Caco-2 (cell line): Measurements from ENCODE around the gene KRTAP9-7. TPM values are rescaled to one million over a fixed set of nuclear protein-coding genes. Genes with fewer than 3 reads are reported as not detected.
A peak's percentile ranks its signal among the peaks of the same experiment; 100 is the strongest.

ENCODE experiments used
- BruUV-seq: library from RNA; stranded (reverse); fragments of 400-500 nt; replicated peaks from 2 replicates; lab custom pipeline; 2021; lab: Mats Ljungman, UMichigan
- CTCF ChIA-PET: fragments of 300-600 bp; sonication (Branson Sonifier 250); formaldehyde crosslinking; loops from one replicate; lab custom pipeline; 2022; ENCODE audit warnings: antibody characterized with exemption; lab: Charles Lee
- POLR2A ChIA-PET: fragments of 300-600 bp; sonication (Branson Sonifier 250); formaldehyde crosslinking; loops from one replicate; lab custom pipeline; 2022; ENCODE audit warnings: antibody characterized with exemption; lab: Charles Lee
- DNase-seq, 2 experiments: peaks; one replicate each; pipeline versions ENCODE4 v3.0.0 to v3.0.0-alpha.2; 2020 to 2022
- H3K27me3 ChIP-seq: replicated peaks from 2 replicates; pipeline ENCODE4 v1.6.0; 2011; ENCODE audit warnings: low read length; ENCODE audit not compliant: control insufficient read depth, insufficient read depth
- H3K36me3 ChIP-seq: 2 replicates; pipeline ENCODE4 v1.5.1; 2011; ENCODE audit warnings: low read length; ENCODE audit not compliant: control insufficient read depth, insufficient read depth
- H3K4me1 ChIP-seq: fragments of 250-450 bp; sonication (Bioruptor Pico); 2 replicates; pipeline ENCODE4 v1.5.1; 2020; ENCODE audit warnings: mild to moderate bottlenecking
- H3K4me3 ChIP-seq: 2 replicates; pipeline ENCODE4 v1.5.1; 2011; ENCODE audit warnings: low read depth, mild to moderate bottlenecking, control low read depth, low read length
- H3K9me3 ChIP-seq: fragments of 250-450 bp; sonication (Bioruptor Pico); 2 replicates; pipeline ENCODE4 v1.5.1; 2020; ENCODE audit warnings: mild to moderate bottlenecking, moderate library complexity
- H3K27ac Mint-ChIP-seq: one replicate; pipeline ENCODE4 v1.8.0; 2022; ENCODE audit warnings: mixed read lengths; ENCODE audit not compliant: unreplicated experiment
- H3K27me3 Mint-ChIP-seq: one replicate; pipeline ENCODE4 v1.8.0; 2022; ENCODE audit warnings: mixed read lengths; ENCODE audit not compliant: insufficient read depth, unreplicated experiment
- H3K36me3 Mint-ChIP-seq: one replicate; pipeline ENCODE4 v1.8.0; 2022; ENCODE audit warnings: mild to moderate bottlenecking, mixed read lengths; ENCODE audit not compliant: insufficient read depth, unreplicated experiment
- H3K4me1 Mint-ChIP-seq: one replicate; pipeline ENCODE4 v1.8.0; 2022; ENCODE audit warnings: low read depth, mixed read lengths; ENCODE audit not compliant: unreplicated experiment
- H3K4me3 Mint-ChIP-seq: one replicate; pipeline ENCODE4 v1.8.0; 2022; ENCODE audit warnings: mild to moderate bottlenecking, moderate library complexity, mixed read lengths; ENCODE audit not compliant: unreplicated experiment
- H3K9me3 Mint-ChIP-seq: one replicate; pipeline ENCODE4 v1.8.0; 2022; ENCODE audit warnings: mixed read lengths; ENCODE audit not compliant: unreplicated experiment
- CTCF ChIP-seq, 2 experiments: fragments of 200-600 bp in 1 of 2; IDR thresholded peaks; 1 replicate in 1 of 2; 2 replicates in 1 of 2; pipeline versions ENCODE4 v1.5.1 to v1.8.0; 2011 to 2022; ENCODE audit warnings: antibody characterized with exemption in 1 of 2, control low read depth in 1 of 2, inconsistent platforms in 1 of 2, low read depth in 1 of 2, low read length in 1 of 2, mild to moderate bottlenecking in 1 of 2, moderate library complexity in 1 of 2; ENCODE audit not compliant: insufficient read depth in 1 of 2, severe bottlenecking in 1 of 2, unreplicated experiment in 1 of 2
- intact Hi-C: fragments of 100-400 bp; cut with micrococcal nuclease; formaldehyde crosslinking; loops from one replicate; pipeline ENCODE4 v1.10.0; 2022; ENCODE audit not compliant: unreplicated experiment
- total RNA-seq: library from RNA; stranded (reverse); gene quantifications from 2 replicates; pipeline ENCODE4 v1.2.3, GENCODE V29; 2022

Gene KRTAP9-7
- total RNA-seq, 1 experiment from 2014 or later, result not detected

- TF ChIP-seq CTCF (IDR thresholded peaks at IDR 0.05; ENCODE audit: insufficient read depth in 1 of 2, low read depth in 1 of 2, low read length in 1 of 2, severe bottlenecking in 1 of 2, unreplicated experiment in 1 of 2), result no peak
- intact Hi-C loops, result no loop called here
- Mint-ChIP-seq H3K4me1 (peaks cover 10% of the 10 kb centered on the region), H3K27ac (no peak overlapping the region), H3K36me3 (no peaks in the 10 kb centered on the region), H3K27me3 (no peaks in the 10 kb centered on the region), H3K4me3 (no peak overlapping the region), H3K9me3 (peaks cover 22% of the 10 kb centered on the region)
- no peaks in the 10 kb centered on the region for H3K36me3 ChIP-seq
- ChIA-PET POLR2A (no interaction called here), CTCF (no interaction called here)
- H3K27me3 ChIP-seq, result no peaks in the 10 kb centered on the region
- no peak for DNase-seq
- H3K9me3 ChIP-seq, result peaks cover 13% of the 10 kb centered on the region
- BruUV-seq, result no TSS peak
- H3K4me3 ChIP-seq, result no peak overlapping the region
- peaks cover 4% of the 10 kb centered on the region; the same call in 1 of the 2 replicates for H3K4me1 ChIP-seq
Observed at GRCh38 chr17:41318231-41318630, 42.7 kb downstream of the KRTAP9-7 start.

- DNase-seq, result peak in 1 of 2 experiments; percentile 35
- POLR2A ChIA-PET, result interaction anchor here (0.6 to 1.0 kb wide), 2 partner anchors 206 to 366 kb away, joined by 3 read pairs; partner anchors contain the start of gene EIF1
Observed at GRCh38 chr17:41322094-41322902, 46.8 kb downstream of the KRTAP9-7 start.

More at GRCh38 chr17:41322094-41322902, 46.8 kb downstream of the KRTAP9-7 start:
- H3K36me3 Mint-ChIP-seq, result no peaks in the 10 kb centered on the region
- no peaks in the 10 kb centered on the region for H3K27me3 Mint-ChIP-seq
- no TSS peak for BruUV-seq
- TF ChIP-seq CTCF (IDR thresholded peaks at IDR 0.05; ENCODE audit: insufficient read depth in 1 of 2, low read depth in 1 of 2, low read length in 1 of 2, severe bottlenecking in 1 of 2, unreplicated experiment in 1 of 2), result peak; percentile 75 to 86
- no peak overlapping the region for H3K4me3 ChIP-seq
- no peaks in the 10 kb centered on the region for H3K36me3 ChIP-seq
- peaks cover 4% of the 10 kb centered on the region; the same call in 1 of the 2 replicates for H3K4me1 ChIP-seq
- H3K4me1 Mint-ChIP-seq, result peaks cover 10% of the 10 kb centered on the region
- peaks cover 13% of the 10 kb centered on the region for H3K9me3 ChIP-seq
- peak overlapping the region; percentile 76 for H3K27ac Mint-ChIP-seq
- no peaks in the 10 kb centered on the region for H3K27me3 ChIP-seq
- intact Hi-C loops, result loop anchor here (1.0 to 10.0 kb wide), 6 partner anchors 173 to 520 kb away; partner anchors contain the start of genes KRTAP2-3 and KRTAP2-4
- H3K9me3 Mint-ChIP-seq, result peaks cover 22% of the 10 kb centered on the region
- CTCF ChIA-PET, result interaction anchor here (0.6 to 1.7 kb wide), 14 partner anchors 8 to 519 kb away, joined by 3 to 13 read pairs (median 4); no protein-coding TSS in a partner anchor
- H3K4me3 Mint-ChIP-seq, result no peak overlapping the region
